GM19193 (cell line): ENCODE measurements around the gene DEAF1.
A peak's percentile ranks its signal among the peaks of the same experiment; 100 is the strongest.

ENCODE experiments used
- POLR2A ChIP-seq: IDR thresholded peaks from 4 replicates; pipeline ENCODE4 v1.6.1; 2011; ENCODE audit not compliant: insufficient read depth, insufficient read length; ENCODE audit errors: extremely low read depth

The DEAF1 gene

DNA sequence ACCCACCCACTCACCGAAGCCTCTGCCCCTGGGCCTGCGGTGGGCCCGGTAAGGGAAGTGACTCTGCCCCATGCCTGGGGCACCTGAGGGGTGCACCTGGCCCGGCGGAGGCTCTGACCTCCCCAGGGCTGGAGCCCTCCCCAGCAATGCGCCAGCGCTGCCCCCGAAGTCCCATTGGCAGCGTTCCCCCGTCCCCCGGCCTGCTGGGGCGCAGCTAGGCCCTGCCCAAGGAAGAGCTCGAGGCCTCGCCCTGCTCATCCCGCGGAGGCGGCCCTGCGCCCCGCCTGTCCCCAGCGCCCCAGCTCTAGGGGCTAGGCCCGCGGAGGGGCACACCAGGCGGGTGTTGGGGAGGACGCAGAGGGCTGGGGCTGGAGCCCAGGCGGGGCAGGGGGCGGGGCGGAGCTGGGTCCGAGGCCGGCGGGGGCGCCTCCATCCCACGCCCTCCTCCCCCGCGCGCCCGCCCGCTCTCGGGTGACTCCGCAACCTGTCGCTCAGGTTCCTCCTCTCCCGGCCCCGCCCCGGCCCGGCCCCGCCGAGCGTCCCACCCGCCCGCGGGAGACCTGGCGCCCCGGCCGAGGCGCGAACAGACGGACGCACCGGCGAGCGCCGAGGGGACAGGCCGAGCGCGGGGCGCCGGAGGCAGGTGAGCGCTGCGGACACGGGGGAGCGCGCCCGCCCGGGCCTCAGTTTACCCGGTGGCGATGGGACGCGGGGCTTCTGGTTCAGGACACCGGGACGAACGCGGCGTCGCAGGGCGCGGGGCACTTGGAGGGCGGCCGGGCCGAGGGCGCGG, 10.8 kb upstream of the DEAF1 start, which contains the start of gene EPS8L2:
Gene EPS8L2 (plus strand): TSS at position 586 of the 793 bp plus-strand sequence. CDS start 3,177 bp downstream, outside the sequence.
- no peak for TF ChIP-seq POLR2A

DNA sequence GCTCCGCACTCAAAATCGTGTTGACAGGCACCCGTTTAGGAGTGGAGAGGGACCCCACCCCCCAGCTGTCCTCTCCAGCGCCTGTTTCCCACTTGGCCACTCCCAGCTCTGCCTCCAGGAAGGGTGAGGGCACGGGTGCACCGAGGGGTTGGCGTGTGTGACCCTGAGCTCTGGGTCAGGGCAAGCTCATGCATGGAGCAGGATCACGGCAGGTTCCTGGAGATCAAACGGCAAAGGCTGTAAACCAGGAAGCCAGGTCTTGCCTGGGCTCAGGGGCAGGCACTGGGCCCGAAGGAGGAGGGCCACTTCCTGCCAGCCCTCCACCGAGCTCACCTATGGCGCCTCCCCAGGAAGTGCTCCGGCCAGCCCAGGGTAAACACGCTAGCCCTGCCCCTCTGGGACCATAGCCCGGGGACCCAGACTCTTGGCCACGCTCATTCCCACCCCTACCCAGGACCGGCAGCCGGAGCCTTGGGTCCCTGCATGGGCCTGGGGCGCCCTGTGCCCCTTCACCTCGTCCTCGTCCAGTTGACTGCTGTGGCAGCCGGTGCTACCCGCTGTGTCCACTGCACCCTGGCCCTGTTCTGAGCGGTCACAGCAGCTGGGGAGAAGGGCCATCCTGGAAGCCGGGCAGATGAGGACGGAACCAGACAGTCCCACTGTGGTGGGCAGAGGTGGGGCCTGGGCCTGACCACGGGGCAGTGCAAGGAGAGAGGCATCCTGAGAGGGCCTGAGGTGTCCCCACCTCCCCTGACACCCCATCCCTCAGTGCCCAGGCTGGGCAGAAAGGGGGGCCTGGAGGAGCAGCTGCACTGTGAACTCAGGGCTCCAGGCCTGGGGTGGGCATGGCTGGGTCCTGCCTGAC, 10.0 kb upstream of the DEAF1 start:
- no peak for TF ChIP-seq POLR2A

DNA sequence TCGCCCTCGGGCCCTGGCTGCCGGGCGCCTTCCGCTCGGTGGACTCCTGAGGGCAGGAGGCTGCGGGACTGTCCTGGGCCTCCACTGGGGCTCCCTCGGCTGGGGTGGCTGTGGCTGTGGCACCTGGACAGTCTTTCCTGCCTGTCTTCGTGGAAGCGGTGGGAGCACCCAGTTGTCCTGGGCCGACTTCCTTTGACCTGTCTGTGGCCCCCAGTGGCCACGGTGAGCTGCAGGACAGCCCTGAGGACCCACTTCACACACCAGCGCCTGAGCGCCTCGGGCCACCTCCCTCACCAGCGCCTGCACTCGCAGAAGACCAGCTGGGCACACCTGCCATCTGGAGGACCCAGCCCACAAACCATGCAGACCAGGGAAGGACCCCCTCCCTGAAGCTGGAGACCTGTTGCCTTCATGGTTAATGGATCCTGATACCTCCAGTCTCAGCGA, 9.2 kb upstream of the DEAF1 start:
- TF ChIP-seq POLR2A, result no peak

DNA sequence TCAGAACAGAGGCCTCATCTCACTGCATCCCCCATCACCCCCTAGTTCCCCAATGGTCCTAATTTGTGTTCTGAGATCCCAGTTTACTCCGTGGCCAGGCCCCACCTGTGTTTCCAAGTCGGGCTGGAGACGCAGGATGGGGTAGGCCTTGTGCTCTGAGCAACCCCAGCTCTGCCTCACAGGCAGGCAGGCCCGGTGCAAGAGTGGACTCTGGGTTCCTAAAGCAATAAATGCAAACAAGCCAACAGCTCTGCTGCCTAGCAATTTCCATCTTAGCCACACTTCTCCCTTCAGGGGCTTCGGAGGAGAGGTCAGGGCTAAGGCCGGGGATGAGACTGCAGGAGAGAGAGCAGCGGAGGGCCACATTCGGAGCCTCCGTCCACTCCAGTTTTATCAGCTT, 8.5 kb upstream of the DEAF1 start:
- TF ChIP-seq POLR2A, result no peak

DNA sequence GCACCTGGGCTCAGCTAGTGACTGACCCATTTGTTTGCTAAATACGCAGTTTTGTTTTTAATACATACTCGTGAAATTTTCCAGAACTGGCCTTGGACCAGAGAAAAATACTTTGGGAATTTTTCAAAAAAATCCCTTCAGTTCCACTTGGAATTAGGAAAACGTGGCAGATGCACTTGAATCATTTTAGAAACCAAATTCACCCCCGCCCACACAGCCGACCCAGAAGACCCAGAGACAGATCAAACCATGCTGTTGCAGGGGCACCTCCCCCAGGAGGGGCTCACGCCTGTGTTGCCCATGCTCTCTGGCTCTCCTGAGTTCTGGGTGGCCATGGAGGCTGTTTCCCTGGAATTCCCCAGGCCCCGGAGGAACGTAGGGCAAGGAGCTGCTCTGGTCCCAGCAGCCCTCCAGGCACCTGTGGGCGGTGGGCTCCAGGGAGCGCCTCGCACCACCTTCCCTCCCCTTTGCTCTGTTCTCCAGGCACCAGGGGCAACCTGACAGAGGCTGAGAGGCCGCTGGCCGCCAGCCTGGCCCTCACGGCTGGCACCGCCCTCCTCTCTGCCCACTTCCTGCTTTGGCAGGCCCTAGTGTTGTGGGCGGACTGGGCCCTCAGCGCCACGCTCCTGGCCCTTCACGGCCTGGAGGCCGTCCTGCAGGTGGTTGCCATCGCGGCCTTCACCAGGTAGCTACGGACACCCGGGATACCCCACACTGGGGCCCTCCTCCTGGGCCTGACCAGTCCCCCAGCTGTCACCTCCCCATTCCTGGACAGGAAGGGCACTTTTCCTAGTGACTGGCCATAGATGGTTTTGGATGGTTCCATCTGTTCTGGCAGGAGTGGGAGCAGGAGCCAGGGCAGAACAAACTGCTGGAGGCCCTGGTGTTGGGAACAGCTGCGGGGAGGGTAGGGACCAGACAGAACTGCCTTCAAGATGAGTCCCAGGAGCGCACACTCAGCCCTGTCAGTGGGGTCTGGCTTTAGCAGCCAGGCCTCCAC, 7.7 kb upstream of the DEAF1 start:
- no peak for TF ChIP-seq POLR2A

DNA sequence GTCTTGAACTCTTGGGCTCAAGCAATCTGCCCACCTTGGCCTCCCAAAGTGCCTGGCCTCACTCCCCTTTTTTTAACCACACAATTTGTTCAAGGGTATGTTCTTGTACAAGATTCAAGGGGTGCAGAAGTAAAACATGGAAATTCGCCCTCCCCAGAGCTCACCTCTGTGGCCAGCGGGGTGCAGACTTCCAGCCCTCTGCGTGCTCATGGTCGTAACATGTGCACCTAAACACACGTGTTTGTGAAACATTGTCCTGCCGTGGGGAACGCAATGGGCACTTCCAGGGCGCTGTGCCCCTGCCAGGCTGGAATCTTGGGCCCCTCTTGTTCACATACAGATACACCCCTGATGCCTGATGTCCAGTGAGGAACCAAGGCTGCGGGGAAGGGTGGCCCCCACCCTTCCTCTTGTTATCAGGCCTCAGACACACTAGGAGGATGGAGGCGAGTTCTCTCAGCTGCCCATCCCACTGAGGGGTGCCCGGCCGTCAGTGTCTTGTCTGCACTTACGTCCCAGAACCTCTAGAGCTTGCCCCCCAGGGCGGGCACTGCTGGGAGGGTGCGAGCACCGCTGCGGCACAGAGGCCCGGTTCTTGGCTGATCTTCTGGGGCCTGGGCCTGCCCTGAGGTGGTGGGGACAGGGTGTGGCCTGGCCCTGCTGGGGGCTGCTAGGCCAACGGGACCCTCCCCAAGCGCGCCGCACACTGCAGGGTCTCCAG, 6.9 kb upstream of the DEAF1 start:
- no peak for TF ChIP-seq POLR2A

DNA sequence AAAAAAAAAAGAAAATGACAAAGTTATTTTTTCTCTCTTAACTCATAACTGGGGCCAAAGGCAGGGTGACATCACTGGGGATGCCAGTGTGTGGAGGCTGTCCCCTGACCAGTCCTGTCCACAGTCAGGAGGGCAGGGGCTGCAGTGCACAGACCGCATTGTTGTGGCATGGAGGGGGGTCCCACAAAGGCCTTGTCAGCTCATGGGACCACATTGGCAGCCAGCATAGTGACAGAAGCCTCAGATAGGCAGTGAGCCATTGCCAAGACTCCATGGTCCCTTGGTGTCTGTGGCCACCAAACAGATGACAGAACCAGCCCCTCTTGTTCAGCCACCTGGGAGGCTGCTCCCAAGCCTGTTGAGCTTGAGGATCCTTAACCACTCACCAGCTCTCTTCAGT, 4.7 kb upstream of the DEAF1 start:
- TF ChIP-seq POLR2A, result no peak

DNA sequence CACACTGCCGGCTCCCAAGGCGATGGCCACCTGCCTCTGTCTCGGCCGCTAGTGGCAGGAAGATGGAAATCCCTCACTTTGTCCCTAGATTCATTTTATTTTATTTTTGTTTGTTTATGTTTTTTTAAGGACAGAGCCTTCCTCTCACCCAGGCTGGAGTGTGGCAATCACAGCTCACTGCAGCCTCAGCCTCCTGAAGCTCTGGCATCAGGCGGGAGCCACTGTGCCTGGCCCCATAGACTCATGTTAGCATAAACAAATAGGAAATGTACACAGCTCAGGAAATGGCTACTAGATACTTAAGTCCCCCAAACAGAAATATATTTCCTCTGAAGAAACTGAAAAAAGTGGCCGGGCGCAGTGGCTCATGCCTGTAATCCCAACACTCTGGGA, 4.1 kb upstream of the DEAF1 start:
- TF ChIP-seq POLR2A, result no peak

DNA sequence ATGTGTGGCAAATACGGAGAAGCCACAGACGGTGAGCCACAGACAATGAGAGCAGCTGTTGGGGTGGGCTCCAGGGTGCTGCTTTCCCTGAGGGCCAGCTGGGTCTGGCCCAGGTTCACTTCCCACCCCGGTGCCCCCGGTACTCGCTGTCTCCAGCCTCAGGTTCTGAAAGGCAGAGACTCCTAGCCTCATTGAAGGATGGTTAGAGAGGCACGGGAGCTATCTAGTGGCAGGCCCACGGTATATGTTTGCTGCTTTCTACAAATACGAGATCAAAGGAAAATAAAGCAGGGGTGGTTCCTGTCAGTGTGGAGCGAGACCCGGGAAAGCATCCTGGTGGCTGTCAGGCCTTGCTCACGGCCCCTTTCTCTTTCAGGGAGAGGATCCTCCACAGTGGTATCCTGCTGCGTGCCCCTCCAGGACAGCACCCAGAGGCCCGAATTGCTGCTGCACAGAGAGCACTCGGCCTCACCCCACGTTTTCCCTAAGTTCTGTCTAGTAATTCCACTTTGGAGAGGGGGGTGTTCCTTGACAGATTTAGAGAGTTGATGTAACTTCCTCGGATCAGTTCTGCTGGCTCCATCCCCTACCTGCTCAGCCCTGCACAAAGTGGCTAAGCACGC, 3.6 kb upstream of the DEAF1 start:
- no peak for TF ChIP-seq POLR2A

DNA sequence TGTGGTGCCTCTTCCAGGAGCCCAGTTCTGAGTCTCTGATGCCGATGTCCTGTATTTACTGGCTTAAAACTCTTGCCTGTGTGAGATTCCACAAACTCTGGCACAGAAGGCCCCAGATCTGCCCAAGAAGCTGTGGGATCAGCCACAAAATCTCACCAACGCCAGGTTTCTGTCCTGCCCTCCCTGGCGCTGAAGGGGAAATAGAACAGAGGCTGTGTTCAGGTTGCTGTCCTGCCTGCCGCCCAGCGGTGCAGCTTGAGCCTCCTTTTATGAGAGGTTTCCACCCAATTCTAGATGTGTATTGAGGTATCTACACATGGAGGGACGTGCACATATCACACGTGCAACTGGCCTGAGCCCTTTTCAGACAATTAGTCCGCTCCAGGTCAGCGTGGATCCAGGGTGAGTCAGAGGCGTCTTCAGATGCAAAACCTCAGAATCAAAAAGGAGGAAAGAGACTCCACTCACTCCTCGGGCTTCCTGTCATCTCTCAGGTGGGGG, 2.8 kb upstream of the DEAF1 start:
- TF ChIP-seq POLR2A, result no peak

DNA sequence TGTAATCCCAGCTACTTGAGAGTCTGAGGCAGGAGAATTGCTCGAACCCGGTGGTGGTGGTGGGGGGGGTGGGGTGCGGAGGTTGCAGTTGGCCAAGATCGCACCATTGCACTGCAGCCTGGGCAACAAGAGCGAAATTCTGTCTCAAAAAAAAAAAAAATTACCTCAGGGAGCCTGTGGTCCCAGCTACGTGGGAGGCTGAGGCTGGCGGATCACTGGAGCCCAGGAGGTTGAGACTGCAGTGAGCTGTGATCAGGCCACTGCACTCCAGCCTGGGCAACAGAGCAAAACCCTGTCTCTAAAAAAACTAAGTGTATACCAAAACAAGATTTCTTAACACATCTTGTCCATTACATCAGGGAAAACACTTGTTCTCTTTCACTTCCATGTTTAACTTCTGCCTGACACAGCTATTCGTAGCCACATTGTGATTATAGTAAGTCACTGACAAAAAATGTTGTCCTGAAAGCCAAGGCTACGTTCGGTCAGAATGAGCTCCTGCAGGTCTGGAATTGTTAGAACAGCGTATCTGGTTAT, 2.0 kb upstream of the DEAF1 start:
- TF ChIP-seq POLR2A, result no peak

DNA sequence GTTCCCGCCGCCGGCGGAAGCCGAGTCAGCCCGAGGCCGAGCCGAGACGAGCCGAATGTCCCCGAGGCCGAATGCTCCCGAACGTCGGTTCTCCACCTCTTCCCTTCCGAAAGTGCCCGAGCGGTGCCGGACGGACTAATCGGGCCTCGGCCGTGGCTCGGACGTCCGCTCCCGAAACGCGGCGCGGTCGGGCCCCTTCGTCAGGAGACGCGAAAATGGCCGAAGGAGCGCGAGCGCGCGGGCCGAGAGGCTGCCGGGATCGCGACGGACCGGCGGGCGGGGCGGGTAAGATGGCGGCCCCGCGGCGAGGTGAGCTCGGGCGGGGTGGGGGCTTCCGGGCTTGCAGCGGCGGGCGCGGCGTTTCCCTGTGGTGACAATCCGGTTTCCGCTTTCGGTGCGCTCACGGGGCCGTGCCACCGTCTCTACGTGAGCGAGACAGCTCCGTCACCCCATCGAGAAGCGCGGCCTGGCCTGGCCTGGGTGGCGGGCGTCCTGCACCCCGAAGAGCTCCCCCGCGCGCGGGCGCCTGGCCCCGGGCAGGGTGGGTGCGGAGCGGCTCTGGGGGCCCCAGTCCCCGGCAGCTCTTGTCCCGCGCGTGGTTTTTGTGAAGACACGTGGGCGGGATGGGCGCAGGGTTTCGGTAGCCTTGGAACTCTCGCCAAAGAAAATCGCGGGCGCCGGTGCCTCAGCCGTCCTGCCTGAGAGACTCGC, 671 bp upstream of the DEAF1 start, which contains the start of gene TMEM80:
Gene TMEM80 (plus strand): TSS at position 279 of the 711 bp plus-strand sequence. CDS start 12 bp downstream, at position 291.
- peak; percentile 70 for TF ChIP-seq POLR2A

DNA sequence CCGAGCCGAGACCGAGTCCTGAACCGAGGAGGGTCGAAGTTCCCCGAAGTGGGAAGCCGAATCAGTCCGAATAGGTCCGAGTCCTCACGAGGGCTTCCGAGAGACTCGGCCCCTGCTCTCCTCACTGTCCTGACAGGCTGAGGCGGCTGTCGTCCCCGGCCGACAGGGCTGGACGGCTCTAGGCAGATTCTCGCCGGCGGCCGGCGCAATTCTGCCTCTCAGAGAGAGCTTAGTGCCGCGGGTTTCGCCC, 191 bp upstream of the DEAF1 start:
- no peak for TF ChIP-seq POLR2A
